Activated naive CD4-positive, alpha-beta T cell treated with anti-CD3 and anti-CD28 coated beads for 36 hours (primary cell): ENCODE measurements around the gene MANSC4. TPM values are rescaled to one million over a fixed set of nuclear protein-coding genes. Genes with fewer than 3 reads are reported as not detected.
A peak's percentile ranks its signal among the peaks of the same experiment; 100 is the strongest.

Experiments used
- CTCF ChIA-PET: fragments of 350-600 bp; sonication (Branson Sonifier 250); formaldehyde crosslinking; loops from one replicate; lab custom pipeline; 2021; ENCODE audit warnings: antibody characterized with exemption; lab: Charles Lee
- DNase-seq: peaks from one replicate; pipeline ENCODE4 v3.0.0-alpha.2; 2020
- H3K27ac Mint-ChIP-seq: one replicate; pipeline ENCODE4 v1.8.0; 2021; ENCODE audit warnings: mild to moderate bottlenecking, mixed read lengths
- H3K27me3 Mint-ChIP-seq: one replicate; pipeline ENCODE4 v1.8.0; 2021; ENCODE audit warnings: low read depth, mixed read lengths
- H3K36me3 Mint-ChIP-seq: one replicate; pipeline ENCODE4 v1.8.0; 2021; ENCODE audit warnings: low read depth, mixed read lengths
- H3K4me1 Mint-ChIP-seq: one replicate; pipeline ENCODE4 v1.8.0; 2021; ENCODE audit warnings: low read depth, mixed read lengths
- H3K4me3 Mint-ChIP-seq: one replicate; pipeline ENCODE4 v1.8.0; 2021; ENCODE audit warnings: mild to moderate bottlenecking, moderate library complexity, mixed read lengths
- H3K9me3 Mint-ChIP-seq: one replicate; pipeline ENCODE4 v1.8.0; 2021; ENCODE audit warnings: mixed read lengths
- intact Hi-C: fragments of 100-400 bp; cut with micrococcal nuclease; formaldehyde crosslinking; loops from one replicate; pipeline ENCODE4 v1.15.1; 2023
- total RNA-seq, 2 experiments: library from RNA; stranded (reverse); gene quantifications; one replicate each; pipeline ENCODE4 v1.2.3, GENCODE V29; 2021

Gene MANSC4
- total RNA-seq, 2 experiments from 2014 or later, result not detected

GRCh38 chr12:27797301-27798025, 17.4 kb upstream of the MANSC4 start:
- Mint-ChIP-seq H3K4me1 (peaks cover 38% of the 10 kb centered on the region), H3K27ac (no peak overlapping the region), H3K36me3 (peaks cover 35% of the 10 kb centered on the region), H3K27me3 (no peaks in the 10 kb centered on the region), H3K9me3 (no peaks in the 10 kb centered on the region), H3K4me3 (no peak overlapping the region)
- CTCF ChIA-PET, result interaction anchor here (1.8 kb wide), 1 partner anchor 15 kb away, joined by 5 read pairs; no protein-coding TSS in a partner anchor
- intact Hi-C loops, result no loop called here
- DNase-seq, result no peak

GRCh38 chr12:27796128-27796527, 16.1 kb upstream of the MANSC4 start:
- Mint-ChIP-seq H3K9me3 (no peaks in the 10 kb centered on the region), H3K27me3 (no peaks in the 10 kb centered on the region), H3K27ac (no peak overlapping the region), H3K36me3 (peaks cover 35% of the 10 kb centered on the region), H3K4me1 (peaks cover 25% of the 10 kb centered on the region), H3K4me3 (no peak overlapping the region)
- CTCF ChIA-PET, result interaction anchor here (1.6 to 1.8 kb wide), 2 partner anchors 9 to 16 kb away, joined by 5 to 8 read pairs; no protein-coding TSS in a partner anchor
- intact Hi-C loops, result no loop called here
- DNase-seq, result no peak

- no peaks in the 10 kb centered on the region for H3K9me3 Mint-ChIP-seq
- no peaks in the 10 kb centered on the region for H3K27me3 Mint-ChIP-seq
- CTCF ChIA-PET, result interaction anchor here (0.6 to 1.8 kb wide), 4 partner anchors 10 to 63 kb away, joined by 3 to 8 read pairs (median 5); no protein-coding TSS in a partner anchor
- intact Hi-C loops, result no loop called here
- H3K4me3 Mint-ChIP-seq, result no peak overlapping the region
- peak overlapping the region; percentile 28 for H3K27ac Mint-ChIP-seq
- peaks cover 33% of the 10 kb centered on the region for H3K36me3 Mint-ChIP-seq
- H3K4me1 Mint-ChIP-seq, result peaks cover 14% of the 10 kb centered on the region
- DNase-seq, result no peak
These were observed 15.0 kb upstream of the MANSC4 start for GRCh38 chr12:27794818-27795584.

GRCh38 chr12:27790179-27790578, 10.1 kb upstream of the MANSC4 start:
- no peak overlapping the region for H3K4me3 Mint-ChIP-seq
- H3K9me3 Mint-ChIP-seq, result no peaks in the 10 kb centered on the region
- CTCF ChIA-PET, result interaction anchor here (0.7 kb wide), 1 partner anchor 9 kb away, joined by 3 read pairs; no protein-coding TSS in a partner anchor
- no peaks in the 10 kb centered on the region for H3K27me3 Mint-ChIP-seq
- no peak overlapping the region for H3K27ac Mint-ChIP-seq
- peaks cover 17% of the 10 kb centered on the region for H3K36me3 Mint-ChIP-seq
- H3K4me1 Mint-ChIP-seq, result peaks cover 26% of the 10 kb centered on the region
- intact Hi-C loops, result no loop called here
- DNase-seq, result no peak

GRCh38 chr12:27787559-27787958, 7.5 kb upstream of the MANSC4 start:
- Mint-ChIP-seq H3K36me3 (peaks cover 16% of the 10 kb centered on the region), H3K4me3 (no peak overlapping the region), H3K27me3 (no peaks in the 10 kb centered on the region), H3K27ac (no peak overlapping the region), H3K4me1 (peaks cover 31% of the 10 kb centered on the region), H3K9me3 (no peaks in the 10 kb centered on the region)
- DNase-seq, result no peak
- CTCF ChIA-PET, result interaction anchor here (0.6 to 1.4 kb wide), 4 partner anchors 11 to 501 kb away, joined by 3 to 5 read pairs (median 4); no protein-coding TSS in a partner anchor
- intact Hi-C loops, result no loop called here

- Mint-ChIP-seq H3K27me3 (no peaks in the 10 kb centered on the region), H3K4me3 (no peak overlapping the region), H3K4me1 (peaks cover 47% of the 10 kb centered on the region), H3K9me3 (no peaks in the 10 kb centered on the region), H3K36me3 (peaks cover 25% of the 10 kb centered on the region), H3K27ac (peak overlapping the region; percentile 69)
- DNase-seq, result no peak
- intact Hi-C loops, result loop anchor here (1.0 kb wide), 2 partner anchors 16 to 36 kb away; no protein-coding TSS in a partner anchor
- CTCF ChIA-PET, result no interaction called here
These were observed 6.0 kb upstream of the MANSC4 start for GRCh38 chr12:27785882-27786570.

- no peak overlapping the region for H3K4me3 Mint-ChIP-seq
- no peak overlapping the region for H3K27ac Mint-ChIP-seq
- DNase-seq, result no peak
- H3K9me3 Mint-ChIP-seq, result no peaks in the 10 kb centered on the region
- no peaks in the 10 kb centered on the region for H3K27me3 Mint-ChIP-seq
- CTCF ChIA-PET, result no interaction called here
- intact Hi-C loops, result no loop called here
- H3K4me1 Mint-ChIP-seq, result peaks cover 44% of the 10 kb centered on the region
- peaks cover 21% of the 10 kb centered on the region for H3K36me3 Mint-ChIP-seq
These were observed 2.4 kb upstream of the MANSC4 start for GRCh38 chr12:27782481-27782880.

GRCh38 chr12:27781680-27782079, 1.6 kb upstream of the MANSC4 start:
- Mint-ChIP-seq H3K27ac (peak overlapping the region; percentile 80), H3K4me3 (peak overlapping the region; percentile 82), H3K27me3 (no peaks in the 10 kb centered on the region), H3K36me3 (peaks cover 21% of the 10 kb centered on the region), H3K9me3 (no peaks in the 10 kb centered on the region), H3K4me1 (peaks cover 38% of the 10 kb centered on the region)
- DNase-seq, result no peak
- intact Hi-C loops, result loop anchor here (2.0 kb wide), 2 partner anchors 49 to 159 kb away; no protein-coding TSS in a partner anchor
- CTCF ChIA-PET, result interaction anchor here (1.0 kb wide), 1 partner anchor 9 kb away, joined by 3 read pairs; no protein-coding TSS in a partner anchor

- Mint-ChIP-seq H3K9me3 (no peaks in the 10 kb centered on the region), H3K27ac (peak overlapping the region; percentile 80), H3K4me3 (peak overlapping the region; percentile 82), H3K36me3 (peaks cover 21% of the 10 kb centered on the region), H3K27me3 (no peaks in the 10 kb centered on the region), H3K4me1 (peaks cover 32% of the 10 kb centered on the region)
- DNase-seq, result peak; percentile 57
- CTCF ChIA-PET, result interaction anchor here (0.7 to 2.3 kb wide), 6 partner anchors 10 to 49 kb away, joined by 3 to 13 read pairs (median 4); no protein-coding TSS in a partner anchor
- intact Hi-C loops, result loop anchor here (1.0 to 2.0 kb wide), 5 partner anchors 21 to 160 kb away; partner anchors contain the start of gene MRPS35
These were observed 774 bp upstream of the MANSC4 start for GRCh38 chr12:27780612-27781408.

- Mint-ChIP-seq H3K4me1 (peaks cover 22% of the 10 kb centered on the region), H3K27ac (peak overlapping the region; percentile 57), H3K9me3 (no peaks in the 10 kb centered on the region), H3K27me3 (no peaks in the 10 kb centered on the region), H3K4me3 (peak overlapping the region; percentile 74), H3K36me3 (peaks cover 17% of the 10 kb centered on the region)
- peak; percentile 14 for DNase-seq
- intact Hi-C loops, result no loop called here
- CTCF ChIA-PET, result interaction anchor here (0.9 to 2.3 kb wide), 6 partner anchors 28 to 48 kb away, joined by 3 to 13 read pairs (median 4); no protein-coding TSS in a partner anchor
These were observed 568 bp downstream of the MANSC4 start for GRCh38 chr12:27779416-27779919.

GRCh38 chr12:27778206-27778605, 1.8 kb downstream of the MANSC4 start:
- Mint-ChIP-seq H3K27ac (no peak overlapping the region), H3K4me1 (peaks cover 22% of the 10 kb centered on the region), H3K27me3 (no peaks in the 10 kb centered on the region), H3K4me3 (peak overlapping the region; percentile 6), H3K9me3 (no peaks in the 10 kb centered on the region), H3K36me3 (peaks cover 16% of the 10 kb centered on the region)
- DNase-seq, result no peak
- intact Hi-C loops, result no loop called here
- CTCF ChIA-PET, result interaction anchor here (0.7 kb wide), 1 partner anchor 152 kb away, joined by 4 read pairs; no protein-coding TSS in a partner anchor
